ENCODE measurements around the gene HPCAL1.

- TF ChIP-seq, protein P1, sequence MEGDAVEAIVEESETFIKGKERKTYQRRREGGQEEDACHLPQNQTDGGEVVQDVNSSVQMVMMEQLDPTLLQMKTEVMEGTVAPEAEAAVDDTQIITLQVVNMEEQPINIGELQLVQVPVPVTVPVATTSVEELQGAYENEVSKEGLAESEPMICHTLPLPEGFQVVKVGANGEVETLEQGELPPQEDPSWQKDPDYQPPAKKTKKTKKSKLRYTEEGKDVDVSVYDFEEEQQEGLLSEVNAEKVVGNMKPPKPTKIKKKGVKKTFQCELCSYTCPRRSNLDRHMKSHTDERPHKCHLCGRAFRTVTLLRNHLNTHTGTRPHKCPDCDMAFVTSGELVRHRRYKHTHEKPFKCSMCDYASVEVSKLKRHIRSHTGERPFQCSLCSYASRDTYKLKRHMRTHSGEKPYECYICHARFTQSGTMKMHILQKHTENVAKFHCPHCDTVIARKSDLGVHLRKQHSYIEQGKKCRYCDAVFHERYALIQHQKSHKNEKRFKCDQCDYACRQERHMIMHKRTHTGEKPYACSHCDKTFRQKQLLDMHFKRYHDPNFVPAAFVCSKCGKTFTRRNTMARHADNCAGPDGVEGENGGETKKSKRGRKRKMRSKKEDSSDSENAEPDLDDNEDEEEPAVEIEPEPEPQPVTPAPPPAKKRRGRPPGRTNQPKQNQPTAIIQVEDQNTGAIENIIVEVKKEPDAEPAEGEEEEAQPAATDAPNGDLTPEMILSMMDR (IDR thresholded peaks at IDR 0.05) = no peak
- no peak for TF ChIP-seq POLR2A (IDR thresholded peaks at IDR 0.05)
Observed at GRCh38 chr2:10335046-10335840, 32.5 kb downstream of the HPCAL1 start.

Data from right lobe of liver (tissue), 4 donors.